Neural cell (in vitro differentiated cells): ENCODE data around the gene NPIPB2. TPM values are rescaled to one million over a fixed set of nuclear protein-coding genes. Genes with fewer than 3 reads are reported as not detected.
A peak's percentile ranks its signal among the peaks of the same experiment; 100 is the strongest.

Source experiments
- H2AFZ ChIP-seq: fragments of 200-600, 300-800 bp; sonication (generic), shearing (Covaris generic); 2 replicates; pipeline ENCODE4 v1.6.0; 2014; ENCODE audit warnings: low read depth, mild to moderate bottlenecking, antibody characterized with exemption, low read length, moderate library complexity
- H3F3A ChIP-seq: fragments of 200-600 bp; shearing (Covaris generic); 2 replicates; pipeline ENCODE4 v1.6.1; 2016; ENCODE audit warnings: mild to moderate bottlenecking, moderate library complexity, mixed read lengths, antibody characterized with exemption, low read length; ENCODE audit not compliant: insufficient read depth, poor library complexity, severe bottlenecking
- H3K27ac ChIP-seq: fragments of 200-600, 300-800 bp; sonication (generic), shearing (Covaris generic); 2 replicates; pipeline ENCODE4 v1.5.1; 2014; ENCODE audit warnings: mild to moderate bottlenecking, low read length, moderate library complexity
- H3K27me3 ChIP-seq: fragments of 300-800, 200-600 bp; sonication (generic), shearing (Covaris generic); 2 replicates; pipeline ENCODE4 v1.6.0; 2014; ENCODE audit warnings: mild to moderate bottlenecking, low read depth, low read length, moderate library complexity; ENCODE audit not compliant: insufficient read depth
- H3K36me3 ChIP-seq: fragments of 300-800, 200-600 bp; sonication (generic), shearing (Covaris generic); 2 replicates; pipeline ENCODE4 v1.5.1; 2014; ENCODE audit warnings: mild to moderate bottlenecking, antibody characterized with exemption, low read length, moderate library complexity; ENCODE audit not compliant: insufficient read depth
- H3K4me2 ChIP-seq: fragments of 300-800, 200-600 bp; sonication (generic), shearing (Covaris generic); 2 replicates; pipeline ENCODE4 v1.6.0; 2014; ENCODE audit warnings: mild to moderate bottlenecking, low read length
- H3K4me3 ChIP-seq: fragments of 300-800, 200-600 bp; sonication (generic), shearing (Covaris generic); 2 replicates; pipeline ENCODE4 v1.5.1; 2014; ENCODE audit warnings: mild to moderate bottlenecking, low read length, moderate library complexity
- H3K79me2 ChIP-seq: fragments of 200-600 bp; shearing (Covaris generic); replicated peaks from 2 replicates; pipeline ENCODE4 v1.6.0; 2014; ENCODE audit warnings: mild to moderate bottlenecking, low read length, moderate library complexity; ENCODE audit not compliant: insufficient read depth
- H3K9ac ChIP-seq: fragments of 300-800, 200-600 bp; sonication (generic), shearing (Covaris generic); 2 replicates; pipeline ENCODE4 v1.6.1; 2016; ENCODE audit warnings: mild to moderate bottlenecking, low read length, mixed read lengths
- H3K9me2 ChIP-seq: fragments of 200-600 bp; shearing (Covaris generic); 2 replicates; pipeline ENCODE4 v1.6.1; 2016; ENCODE audit warnings: mild to moderate bottlenecking, low read length, mixed read lengths; ENCODE audit not compliant: insufficient read depth
- H3K9me3 ChIP-seq: fragments of 200-600, 300-800 bp; sonication (generic), shearing (Covaris generic); 2 replicates; pipeline ENCODE4 v1.6.1; 2016; ENCODE audit warnings: mild to moderate bottlenecking, mixed run types, low read length, moderate library complexity, mixed read lengths
- H4K20me1 ChIP-seq: fragments of 200-600 bp; shearing (Covaris generic); 2 replicates; pipeline ENCODE4 v1.6.1; 2016; ENCODE audit warnings: mild to moderate bottlenecking, mixed run types; ENCODE audit not compliant: insufficient read depth
- EP300 ChIP-seq: fragments of 450-650 bp; conservative IDR thresholded peaks from 2 replicates; pipeline ENCODE4 v1.6.1; 2014; ENCODE audit warnings: antibody characterized with exemption, mild to moderate bottlenecking, moderate library complexity; ENCODE audit not compliant: poor library complexity, severe bottlenecking
- EZH2 ChIP-seq: fragments of 200-600, 300-800 bp; shearing (Covaris generic), sonication (generic); IDR thresholded peaks from 2 replicates; pipeline ENCODE4 v1.6.1; 2014; ENCODE audit warnings: antibody characterized with exemption, low read length, borderline replicate concordance, mild to moderate bottlenecking; ENCODE audit not compliant: insufficient read depth, poor library complexity, severe bottlenecking
- MXI1 ChIP-seq: fragments of 450-650 bp; conservative IDR thresholded peaks from 2 replicates; pipeline ENCODE4 v1.6.1; 2014; ENCODE audit warnings: antibody characterized with exemption, mild to moderate bottlenecking; ENCODE audit not compliant: poor library complexity, severe bottlenecking
- POLR2AphosphoS5 ChIP-seq: IDR thresholded peaks from 2 replicates; pipeline ENCODE4 v1.6.1; 2012
- RAD21 ChIP-seq: fragments of 450-650 bp; conservative IDR thresholded peaks from 2 replicates; pipeline ENCODE4 v1.6.1; 2014; ENCODE audit warnings: antibody characterized with exemption, mild to moderate bottlenecking, moderate library complexity
- SMC3 ChIP-seq: fragments of 450-650 bp; conservative IDR thresholded peaks from 2 replicates; pipeline ENCODE4 v1.6.1; 2014; ENCODE audit warnings: antibody characterized with exemption, mild to moderate bottlenecking, moderate library complexity; ENCODE audit not compliant: poor library complexity
- TAF1 ChIP-seq: IDR thresholded peaks from 2 replicates; pipeline ENCODE4 v1.6.1; 2012; ENCODE audit warnings: low read depth
- polyA plus RNA-seq: library from polyadenylated mRNA; depleted of rRNA; stranded (reverse); fragments of >200 nt; gene quantifications from 2 replicates; pipeline ENCODE4 v1.2.3, GENCODE V29; 2014
- TF ChIP-seq, protein P1 (sequence below): IDR thresholded peaks from 2 replicates; pipeline ENCODE4 v1.6.1; 2012; ENCODE audit warnings: borderline replicate concordance
- TF ChIP-seq, protein P2 (sequence below): fragments of 450-650 bp; IDR thresholded peaks from 2 replicates; pipeline ENCODE4 v1.5.1; 2014; ENCODE audit warnings: antibody characterized with exemption, mild to moderate bottlenecking, moderate library complexity; ENCODE audit not compliant: poor library complexity, severe bottlenecking

NPIPB2 gene
- polyA plus RNA-seq, 1 donor from 2014 or later = 0.82 TPM

DNA sequence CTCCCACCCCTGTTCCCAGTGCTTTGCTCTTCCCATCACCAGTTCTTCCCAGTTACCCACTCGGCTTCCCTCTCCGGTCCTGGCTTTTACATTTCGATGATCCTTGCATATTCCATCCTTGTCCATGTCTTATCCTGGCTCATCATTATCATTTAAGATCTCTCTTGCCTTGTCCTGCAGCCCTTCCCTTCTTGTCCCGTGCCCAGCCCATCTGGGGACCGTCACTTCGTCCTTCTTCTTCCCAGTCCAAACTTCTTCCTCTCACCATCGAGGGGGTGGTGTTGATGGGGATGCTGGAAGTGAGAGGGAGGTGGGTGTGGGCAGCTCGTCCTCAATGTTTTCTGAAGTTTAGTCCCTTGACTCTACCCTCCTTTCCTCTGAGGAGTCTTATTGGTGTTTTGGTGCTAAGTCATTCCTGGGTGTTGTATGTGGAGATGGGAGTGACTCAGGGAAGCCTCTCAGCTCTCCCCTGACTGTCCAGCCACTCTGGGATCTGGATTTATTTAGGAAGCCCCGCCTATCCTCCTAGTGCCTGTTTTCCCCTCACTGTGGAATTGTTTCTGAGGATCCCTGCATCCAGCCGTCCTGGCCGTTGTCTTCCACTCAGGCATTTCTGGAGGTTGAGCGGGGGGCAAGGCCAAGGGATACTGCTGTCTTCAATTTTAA is 35.7 kb upstream of the NPIPB2 start:
- Histone ChIP-seq H2AFZ (peak overlapping the region; percentile 91), H4K20me1 (no peaks in the 10 kb centered on the region), H3K9me2 (no peaks in the 10 kb centered on the region), H3K79me2 (peaks cover 10% of the 10 kb centered on the region), H3K9ac (peak overlapping the region; percentile 83), H3K27ac (no peak overlapping the region), H3F3A (no peaks in the 10 kb centered on the region), H3K9me3 (no peaks in the 10 kb centered on the region), H3K36me3 (no peaks in the 10 kb centered on the region), H3K4me3 (peak overlapping the region; percentile 86), H3K27me3 (no peaks in the 10 kb centered on the region), H3K4me2 (peak overlapping the region; percentile 75)
- no peak for TF ChIP-seq RAD21
- TF ChIP-seq MXI1 = no peak
- TF ChIP-seq EZH2 = no peak
- TF ChIP-seq, protein P1, sequence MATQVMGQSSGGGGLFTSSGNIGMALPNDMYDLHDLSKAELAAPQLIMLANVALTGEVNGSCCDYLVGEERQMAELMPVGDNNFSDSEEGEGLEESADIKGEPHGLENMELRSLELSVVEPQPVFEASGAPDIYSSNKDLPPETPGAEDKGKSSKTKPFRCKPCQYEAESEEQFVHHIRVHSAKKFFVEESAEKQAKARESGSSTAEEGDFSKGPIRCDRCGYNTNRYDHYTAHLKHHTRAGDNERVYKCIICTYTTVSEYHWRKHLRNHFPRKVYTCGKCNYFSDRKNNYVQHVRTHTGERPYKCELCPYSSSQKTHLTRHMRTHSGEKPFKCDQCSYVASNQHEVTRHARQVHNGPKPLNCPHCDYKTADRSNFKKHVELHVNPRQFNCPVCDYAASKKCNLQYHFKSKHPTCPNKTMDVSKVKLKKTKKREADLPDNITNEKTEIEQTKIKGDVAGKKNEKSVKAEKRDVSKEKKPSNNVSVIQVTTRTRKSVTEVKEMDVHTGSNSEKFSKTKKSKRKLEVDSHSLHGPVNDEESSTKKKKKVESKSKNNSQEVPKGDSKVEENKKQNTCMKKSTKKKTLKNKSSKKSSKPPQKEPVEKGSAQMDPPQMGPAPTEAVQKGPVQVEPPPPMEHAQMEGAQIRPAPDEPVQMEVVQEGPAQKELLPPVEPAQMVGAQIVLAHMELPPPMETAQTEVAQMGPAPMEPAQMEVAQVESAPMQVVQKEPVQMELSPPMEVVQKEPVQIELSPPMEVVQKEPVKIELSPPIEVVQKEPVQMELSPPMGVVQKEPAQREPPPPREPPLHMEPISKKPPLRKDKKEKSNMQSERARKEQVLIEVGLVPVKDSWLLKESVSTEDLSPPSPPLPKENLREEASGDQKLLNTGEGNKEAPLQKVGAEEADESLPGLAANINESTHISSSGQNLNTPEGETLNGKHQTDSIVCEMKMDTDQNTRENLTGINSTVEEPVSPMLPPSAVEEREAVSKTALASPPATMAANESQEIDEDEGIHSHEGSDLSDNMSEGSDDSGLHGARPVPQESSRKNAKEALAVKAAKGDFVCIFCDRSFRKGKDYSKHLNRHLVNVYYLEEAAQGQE = no peak
- TF ChIP-seq SMC3 = no peak
- no peak for TF ChIP-seq TAF1
- no peak for TF ChIP-seq EP300
- TF ChIP-seq, protein P2, sequence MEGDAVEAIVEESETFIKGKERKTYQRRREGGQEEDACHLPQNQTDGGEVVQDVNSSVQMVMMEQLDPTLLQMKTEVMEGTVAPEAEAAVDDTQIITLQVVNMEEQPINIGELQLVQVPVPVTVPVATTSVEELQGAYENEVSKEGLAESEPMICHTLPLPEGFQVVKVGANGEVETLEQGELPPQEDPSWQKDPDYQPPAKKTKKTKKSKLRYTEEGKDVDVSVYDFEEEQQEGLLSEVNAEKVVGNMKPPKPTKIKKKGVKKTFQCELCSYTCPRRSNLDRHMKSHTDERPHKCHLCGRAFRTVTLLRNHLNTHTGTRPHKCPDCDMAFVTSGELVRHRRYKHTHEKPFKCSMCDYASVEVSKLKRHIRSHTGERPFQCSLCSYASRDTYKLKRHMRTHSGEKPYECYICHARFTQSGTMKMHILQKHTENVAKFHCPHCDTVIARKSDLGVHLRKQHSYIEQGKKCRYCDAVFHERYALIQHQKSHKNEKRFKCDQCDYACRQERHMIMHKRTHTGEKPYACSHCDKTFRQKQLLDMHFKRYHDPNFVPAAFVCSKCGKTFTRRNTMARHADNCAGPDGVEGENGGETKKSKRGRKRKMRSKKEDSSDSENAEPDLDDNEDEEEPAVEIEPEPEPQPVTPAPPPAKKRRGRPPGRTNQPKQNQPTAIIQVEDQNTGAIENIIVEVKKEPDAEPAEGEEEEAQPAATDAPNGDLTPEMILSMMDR = no peak
- TF ChIP-seq POLR2AphosphoS5 = no peak

DNA sequence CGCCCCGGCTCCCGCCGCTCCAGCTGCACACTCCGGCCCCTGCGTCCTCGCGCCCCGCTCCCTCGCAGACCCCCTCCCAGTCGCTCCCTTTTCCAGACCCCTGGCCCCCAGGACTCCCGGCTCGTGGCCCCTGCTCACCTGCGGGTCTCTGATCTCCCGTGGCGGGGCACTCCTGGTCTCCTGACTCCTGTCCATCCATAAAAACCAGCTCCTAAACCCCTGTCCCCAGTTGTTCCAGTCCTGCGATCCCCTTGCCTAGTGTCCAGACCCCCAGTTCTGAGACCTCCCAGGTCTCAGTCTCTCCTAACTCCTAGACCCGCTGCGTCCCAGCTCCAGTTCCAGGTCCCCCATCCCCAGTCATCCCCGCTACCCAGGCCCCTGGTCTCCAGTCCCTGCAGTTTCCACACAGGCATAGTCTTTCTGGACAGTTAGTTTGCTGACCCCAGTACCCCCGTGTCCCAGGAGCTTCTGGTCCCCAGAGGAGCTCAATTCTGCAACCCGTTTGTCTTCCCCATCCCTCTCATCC is 35.1 kb upstream of the NPIPB2 start:
- Histone ChIP-seq H3K27ac (no peak overlapping the region), H3K9me3 (no peaks in the 10 kb centered on the region), H3K4me2 (peak overlapping the region; percentile 75), H3K27me3 (no peaks in the 10 kb centered on the region), H4K20me1 (no peaks in the 10 kb centered on the region), H3F3A (no peaks in the 10 kb centered on the region), H3K4me3 (peak overlapping the region; percentile 86), H3K79me2 (peaks cover 10% of the 10 kb centered on the region), H3K9ac (peak overlapping the region; percentile 83), H2AFZ (peak overlapping the region; percentile 91), H3K36me3 (no peaks in the 10 kb centered on the region), H3K9me2 (no peaks in the 10 kb centered on the region)
- TF ChIP-seq MXI1 = no peak
- TF ChIP-seq EZH2 = no peak
- no peak for TF ChIP-seq EP300
- TF ChIP-seq TAF1 = no peak
- TF ChIP-seq, protein P1 = no peak
- TF ChIP-seq, protein P2 = no peak
- TF ChIP-seq POLR2AphosphoS5 = no peak
- TF ChIP-seq SMC3 = no peak
- TF ChIP-seq RAD21 = no peak
